HG02678 (cell line): ENCODE measurements around the gene WNT3A.

Experiments
- ATAC-seq: cut with Tn5 transposase; IDR thresholded peaks from one replicate; pipeline ENCODE4 v1.9.1; 2021; ENCODE audit warnings: mild to moderate bottlenecking, moderate library complexity; ENCODE audit not compliant: unreplicated experiment

Gene WNT3A

GRCh38 chr1:228097333-228098081 lies 90.7 kb downstream of the WNT3A start:
- no peak for ATAC-seq

GRCh38 chr1:228098323-228098931 lies 91.6 kb downstream of the WNT3A start:
- ATAC-seq: no peak

- ATAC-seq: no peak
Measured at GRCh38 chr1:228099331-228099732, 92.5 kb downstream of the WNT3A start.

GRCh38 chr1:228100822-228101613 lies 94.2 kb downstream of the WNT3A start:
- no peak for ATAC-seq

- ATAC-seq: no peak
Measured at GRCh38 chr1:228101614-228101993, 94.8 kb downstream of the WNT3A start.

GRCh38 chr1:228101994-228102790 lies 95.4 kb downstream of the WNT3A start:
- peak; percentile 15 for ATAC-seq

- ATAC-seq: peak; percentile 76
Measured at GRCh38 chr1:228102791-228103620, 96.2 kb downstream of the WNT3A start, which contains the start of gene C1orf35. Gene C1orf35 (minus strand): TSS chr1:228103325. CDS start chr1:228103227, 98 bp downstream.

- no peak for ATAC-seq
Measured at GRCh38 chr1:228104526-228105269, 97.9 kb downstream of the WNT3A start.

- no peak for ATAC-seq
Measured at GRCh38 chr1:228105270-228105995, 98.6 kb downstream of the WNT3A start.

GRCh38 chr1:228105996-228106799 lies 99.4 kb downstream of the WNT3A start:
- ATAC-seq: no peak

GRCh38 chr1:228106800-228107054 lies 99.9 kb downstream of the WNT3A start:
- ATAC-seq: no peak

- ATAC-seq: no peak
Measured at GRCh38 chr1:228107636-228108035, 100.8 kb downstream of the WNT3A start.

- ATAC-seq: no peak
Measured at GRCh38 chr1:228108055-228108690, 101.4 kb downstream of the WNT3A start.

GRCh38 chr1:228108742-228109072 lies 101.9 kb downstream of the WNT3A start:
- ATAC-seq: no peak

GRCh38 chr1:228109073-228109961 lies 102.5 kb downstream of the WNT3A start, which contains the start of gene MRPL55:
Gene MRPL55 (minus strand): TSS chr1:228109299. CDS start chr1:228108260, 1,039 bp downstream.
- peak; percentile 89 for ATAC-seq

GRCh38 chr1:228109962-228110488 lies 103.2 kb downstream of the WNT3A start:
- no peak for ATAC-seq
